HuH-7 (cell line): ENCODE data around the gene AHDC1.
A peak's percentile ranks its signal among the peaks of the same experiment; 100 is the strongest.

Experiments
- DNase-seq: peaks from one replicate; pipeline ENCODE4 v3.0.0; 2011; ENCODE audit warnings: low spot score

The AHDC1 gene

DNA sequence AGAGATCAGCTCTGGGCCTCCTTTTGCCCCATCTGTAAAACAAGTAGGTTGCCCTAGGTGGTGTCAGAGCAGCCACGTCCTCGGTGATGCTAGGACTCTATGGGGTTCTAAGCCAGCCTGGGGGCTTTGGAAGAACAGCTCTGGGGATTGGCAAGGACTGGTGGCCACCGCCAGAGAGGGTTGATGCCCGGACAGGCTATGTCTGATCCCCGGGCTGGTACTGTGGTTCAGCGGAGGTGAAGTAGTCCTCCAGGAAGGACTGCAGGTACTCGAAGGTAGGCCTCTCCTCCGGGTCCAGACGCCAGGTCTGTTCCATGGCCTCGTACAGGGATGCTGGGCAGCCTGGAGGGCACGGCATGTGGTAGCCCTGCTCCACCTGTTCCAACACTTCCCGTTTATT lies 8.8 kb upstream of the AHDC1 start:
- DNase-seq: no peak

DNA sequence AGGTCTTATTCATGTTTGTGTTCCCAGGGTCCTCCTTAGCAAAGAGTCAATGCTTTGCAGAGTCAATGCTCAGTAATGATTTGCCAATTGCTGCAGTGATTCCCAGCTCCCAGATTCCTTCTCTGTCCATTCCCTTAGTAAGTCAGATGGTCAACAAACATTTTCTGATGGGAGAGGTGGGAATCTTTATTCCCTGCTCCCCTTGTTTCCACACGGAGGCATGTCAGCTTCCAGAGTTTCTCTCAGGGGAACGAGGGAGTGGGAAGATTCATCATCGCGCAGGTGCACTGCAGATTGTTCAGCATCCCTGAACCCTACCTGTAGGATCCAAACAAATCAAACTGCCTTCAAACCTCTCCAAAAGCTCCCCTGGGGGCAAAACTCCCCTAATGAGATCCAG lies 7.5 kb upstream of the AHDC1 start:
- DNase-seq: no peak

DNA sequence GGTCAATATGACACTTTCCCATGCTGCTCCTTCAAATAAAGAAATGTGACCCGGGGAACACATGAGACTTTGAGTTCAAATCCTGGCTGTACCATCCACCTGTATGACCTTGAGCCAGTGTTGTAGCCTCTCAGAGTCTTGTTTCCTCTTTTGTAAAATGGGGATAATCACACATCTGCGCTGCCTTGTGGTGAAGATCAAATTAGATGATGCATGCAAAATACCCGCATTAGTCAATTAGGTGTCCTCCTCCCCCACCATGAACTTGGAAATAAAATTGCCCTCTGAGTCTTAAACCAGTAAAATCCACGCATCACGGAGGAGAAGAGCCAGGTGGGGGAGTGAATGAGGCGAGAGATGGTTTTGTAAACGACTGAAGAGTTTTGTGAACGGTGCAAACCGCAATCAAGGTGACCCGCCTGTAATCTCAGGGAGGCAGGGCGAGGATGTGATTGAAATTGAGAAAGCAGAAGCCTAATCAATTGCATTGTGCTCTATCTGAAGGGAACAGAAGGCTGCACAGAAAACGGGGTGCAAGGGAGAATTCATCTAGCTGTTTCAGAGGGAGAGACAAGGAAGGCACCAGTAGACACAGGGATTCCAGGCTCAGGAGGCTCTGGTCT lies 5.8 kb upstream of the AHDC1 start:
- DNase-seq: no peak

DNA sequence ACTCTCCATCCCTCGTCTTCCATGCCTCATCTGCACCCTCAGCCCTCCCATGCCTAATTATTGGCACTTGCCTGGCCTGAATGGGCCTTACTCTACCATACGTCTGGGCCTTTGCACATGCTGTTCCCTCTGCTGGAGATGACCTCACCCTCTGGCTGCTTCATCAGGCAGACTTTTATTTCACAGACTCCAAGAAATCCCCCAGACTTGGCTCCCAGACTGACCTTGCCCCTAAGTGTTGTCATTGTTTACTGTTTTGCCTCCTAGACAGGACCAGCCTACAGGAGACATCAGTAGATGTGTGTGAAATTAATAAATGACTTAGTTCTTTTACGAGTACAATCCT lies 5.2 kb upstream of the AHDC1 start:
- DNase-seq: no peak

DNA sequence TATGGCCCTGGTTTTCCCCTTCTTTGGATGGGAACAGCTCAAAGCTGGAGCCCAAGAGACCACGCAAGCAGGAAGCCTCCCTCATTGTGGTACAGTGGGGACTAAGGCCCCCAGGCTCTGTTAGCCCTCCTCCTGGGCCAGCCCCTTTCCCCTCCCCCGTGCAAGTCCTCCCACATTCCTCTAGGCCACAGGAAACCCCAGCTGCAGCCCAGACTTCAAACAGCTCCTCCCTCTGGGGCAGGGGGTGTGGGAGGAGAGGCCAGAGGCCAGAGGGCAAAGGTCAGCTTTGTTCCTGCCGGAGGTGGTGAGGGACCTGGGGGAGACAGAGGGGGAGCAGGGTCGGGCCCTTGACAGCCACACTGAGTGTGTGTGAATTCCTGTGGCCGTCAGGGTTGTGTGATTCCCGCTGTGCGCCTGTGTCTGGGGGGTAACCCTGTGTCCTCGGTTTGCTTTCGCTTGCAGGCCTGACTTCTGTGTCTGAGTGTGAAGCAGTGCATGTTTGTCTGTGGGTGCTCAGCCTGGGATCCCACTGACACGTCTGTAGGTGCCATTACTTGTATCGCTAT lies 3.4 kb upstream of the AHDC1 start:
- peak; percentile 52 for DNase-seq

DNA sequence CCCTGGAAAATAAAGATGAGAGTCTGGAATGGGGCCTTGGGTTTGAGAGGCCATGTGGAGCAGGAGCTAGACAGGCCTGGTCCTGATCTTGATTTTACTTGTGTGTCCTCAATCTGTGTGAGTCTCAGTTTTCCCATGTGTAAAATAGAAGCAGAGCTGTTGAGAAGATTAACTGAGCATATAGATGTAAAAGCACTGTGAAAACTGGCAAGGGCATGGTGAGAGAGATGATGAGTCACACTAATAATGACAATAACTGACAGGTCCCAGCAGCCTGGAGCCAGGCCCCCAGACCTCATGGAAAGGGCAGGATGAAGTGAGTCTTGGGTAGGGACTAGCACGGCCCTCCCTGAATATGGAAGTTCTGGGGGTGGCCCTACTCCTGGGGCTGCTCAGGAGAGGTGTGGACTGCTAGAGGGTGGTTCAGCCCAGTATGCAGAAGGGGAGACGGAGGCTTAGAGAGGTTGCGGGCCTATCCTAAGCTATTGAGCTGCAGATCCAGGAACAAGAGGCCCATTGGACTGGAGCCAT lies 2.8 kb upstream of the AHDC1 start:
- DNase-seq: no peak

DNA sequence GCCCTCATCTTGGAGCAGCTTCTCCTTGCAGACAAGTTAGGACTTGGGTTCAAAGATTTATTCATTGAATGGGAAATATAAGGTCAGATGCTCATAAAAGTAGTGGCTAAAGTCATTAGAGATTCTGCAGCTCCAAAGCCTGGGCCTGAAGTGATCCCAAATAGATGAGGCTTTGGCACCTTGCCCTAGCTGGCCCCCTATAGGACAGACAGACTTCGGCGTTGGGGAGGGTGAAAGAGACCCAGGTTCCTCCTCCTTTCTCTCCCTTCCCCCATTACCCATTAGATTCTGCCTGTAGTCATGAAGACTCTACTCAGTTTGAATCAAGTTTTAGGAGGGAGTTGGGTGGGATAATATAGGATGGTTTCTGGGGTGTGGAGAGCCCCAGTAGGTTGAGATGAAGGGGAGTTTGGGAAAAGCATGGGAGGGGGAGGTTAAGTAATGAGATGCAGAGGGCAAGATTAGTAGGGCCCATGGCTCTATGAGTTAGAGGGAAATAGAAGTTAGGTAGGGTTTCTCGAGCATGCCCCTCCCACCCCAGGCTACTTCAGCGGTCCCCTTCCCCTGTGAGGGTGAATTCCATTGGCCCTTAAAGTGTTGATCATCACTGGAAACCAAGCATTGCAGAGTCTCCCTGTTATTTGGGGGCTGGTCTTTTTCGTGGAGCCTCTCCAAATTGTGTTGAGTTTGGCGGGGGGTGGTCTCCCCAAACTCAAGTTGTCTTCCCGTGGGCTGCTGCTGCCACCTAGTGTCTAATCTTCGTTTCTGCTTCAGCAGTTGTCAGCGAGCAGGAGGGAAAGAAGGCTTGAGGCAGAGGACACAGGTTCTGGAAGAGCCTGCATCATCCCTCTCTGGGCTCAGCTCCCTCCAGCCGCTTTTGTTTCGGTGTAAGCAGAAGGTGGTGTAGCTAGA lies 2.1 kb upstream of the AHDC1 start:
- no peak for DNase-seq

DNA sequence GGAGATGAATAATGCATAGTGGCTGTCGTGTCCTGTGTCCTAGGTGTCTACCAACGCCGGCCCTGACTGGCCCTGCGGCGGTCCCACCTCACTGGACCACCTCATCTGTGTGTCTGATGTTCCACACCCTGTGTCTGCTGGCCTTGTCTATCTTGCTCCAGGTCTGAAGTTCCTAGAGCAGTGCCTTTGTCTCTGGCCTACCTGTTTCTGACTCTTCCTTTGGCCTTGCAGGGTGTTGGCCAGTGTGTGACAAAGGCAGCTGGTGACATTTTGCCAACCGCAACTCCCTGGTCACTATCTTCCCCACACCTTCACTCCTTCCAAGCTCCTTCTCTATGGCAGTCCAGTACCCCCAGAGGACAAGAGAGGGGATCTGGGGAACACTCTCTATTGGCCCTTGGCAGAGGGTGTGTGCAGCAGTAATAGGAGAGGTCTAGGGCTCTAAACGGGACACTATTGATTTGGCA lies 1.4 kb upstream of the AHDC1 start:
- DNase-seq: no peak

DNA sequence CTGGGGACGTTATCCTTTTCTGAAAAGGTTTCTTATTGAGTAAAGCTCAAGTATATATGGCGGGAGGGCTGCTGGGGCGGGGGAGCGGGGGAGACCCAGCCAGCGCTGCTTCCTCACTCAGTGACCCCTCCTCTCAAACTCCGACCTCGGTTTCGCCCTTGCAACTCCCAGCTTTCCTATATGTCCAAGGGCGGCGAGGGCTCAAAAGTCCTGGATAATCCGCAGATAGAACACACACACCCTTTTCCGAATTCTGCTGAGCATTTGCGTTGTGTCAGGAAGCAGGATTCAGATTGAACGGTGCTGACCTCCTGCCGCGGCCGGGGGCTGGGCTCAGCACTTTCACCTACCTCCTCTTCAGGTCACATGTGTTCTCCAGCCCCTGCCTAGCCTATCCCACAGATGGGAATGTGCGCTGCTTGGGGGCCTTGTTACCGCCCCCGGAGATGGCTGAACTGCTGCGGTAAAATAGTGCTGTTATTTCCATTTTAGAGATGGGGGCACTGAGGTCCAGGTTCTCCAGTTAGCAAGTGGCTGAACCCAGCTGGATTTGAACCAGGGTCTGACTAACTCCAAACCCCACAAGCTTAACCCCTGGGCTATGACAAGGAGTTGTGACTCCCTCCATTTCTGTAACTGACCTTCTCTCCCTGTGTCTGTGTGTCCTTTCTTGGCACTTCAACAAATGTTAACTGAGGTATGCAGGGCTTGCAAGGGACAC lies 795 bp upstream of the AHDC1 start:
- no peak for DNase-seq

DNA sequence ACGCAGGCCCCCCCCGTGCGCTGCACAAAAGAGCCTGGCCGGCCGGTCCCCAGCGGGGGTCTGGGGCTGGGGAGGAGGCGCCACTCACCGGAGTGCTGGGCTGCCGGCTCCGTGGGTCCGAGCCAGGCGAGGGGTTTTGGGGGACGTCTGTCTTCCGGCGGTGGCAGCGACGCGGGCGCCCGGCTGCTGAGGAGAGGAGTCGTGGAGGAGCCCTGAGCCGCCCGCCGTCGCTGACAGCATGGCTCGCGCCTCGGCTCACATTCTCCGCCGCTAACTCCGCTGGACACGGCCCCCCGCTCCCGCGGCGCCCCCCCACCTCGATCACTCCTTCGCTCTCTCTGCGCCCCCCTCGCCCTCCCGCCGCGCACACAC lies 649 bp downstream of the AHDC1 start:
- no peak for DNase-seq

DNA sequence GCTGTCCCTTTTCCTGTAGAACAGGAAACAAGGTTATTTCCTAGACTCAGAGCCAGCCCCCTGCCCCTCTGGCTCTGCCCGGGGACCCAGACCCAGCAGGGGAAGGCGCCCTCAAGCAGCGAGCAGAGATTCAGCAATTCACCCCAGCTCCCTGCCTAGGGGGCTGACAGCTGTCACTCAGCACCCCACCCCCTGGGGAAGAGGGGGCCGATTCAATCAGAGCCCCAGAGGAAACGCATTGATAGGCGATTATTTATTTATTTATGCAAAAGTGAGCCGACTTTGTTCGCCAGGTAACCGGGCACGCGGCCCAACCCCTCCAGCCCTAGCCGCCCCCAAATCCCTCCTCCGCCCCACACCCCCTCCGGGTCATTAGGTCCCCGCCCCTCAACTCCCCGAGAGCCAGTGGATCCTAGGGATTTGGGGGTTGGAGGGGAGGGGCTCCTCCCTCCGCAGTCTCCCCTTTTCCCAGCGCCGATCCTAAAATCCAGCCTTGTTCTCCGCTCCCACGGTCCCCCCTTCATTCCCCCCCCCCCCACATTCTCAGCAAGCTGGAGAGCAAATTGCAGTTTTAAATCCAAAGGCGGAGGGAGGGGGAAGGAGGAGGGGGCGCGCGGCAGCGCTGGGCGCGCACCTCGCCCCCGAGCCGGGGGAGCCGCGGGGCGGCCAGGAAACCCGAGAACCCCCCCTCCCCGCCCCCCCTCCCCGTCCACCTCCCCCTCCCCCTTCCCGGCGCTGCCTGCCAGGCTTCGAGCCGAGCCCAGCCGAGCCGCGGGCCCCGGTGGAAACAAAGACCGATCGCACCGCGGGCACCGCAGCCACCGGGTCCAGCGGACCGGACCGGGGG lies 1.3 kb downstream of the AHDC1 start:
- DNase-seq: peak; percentile 69

DNA sequence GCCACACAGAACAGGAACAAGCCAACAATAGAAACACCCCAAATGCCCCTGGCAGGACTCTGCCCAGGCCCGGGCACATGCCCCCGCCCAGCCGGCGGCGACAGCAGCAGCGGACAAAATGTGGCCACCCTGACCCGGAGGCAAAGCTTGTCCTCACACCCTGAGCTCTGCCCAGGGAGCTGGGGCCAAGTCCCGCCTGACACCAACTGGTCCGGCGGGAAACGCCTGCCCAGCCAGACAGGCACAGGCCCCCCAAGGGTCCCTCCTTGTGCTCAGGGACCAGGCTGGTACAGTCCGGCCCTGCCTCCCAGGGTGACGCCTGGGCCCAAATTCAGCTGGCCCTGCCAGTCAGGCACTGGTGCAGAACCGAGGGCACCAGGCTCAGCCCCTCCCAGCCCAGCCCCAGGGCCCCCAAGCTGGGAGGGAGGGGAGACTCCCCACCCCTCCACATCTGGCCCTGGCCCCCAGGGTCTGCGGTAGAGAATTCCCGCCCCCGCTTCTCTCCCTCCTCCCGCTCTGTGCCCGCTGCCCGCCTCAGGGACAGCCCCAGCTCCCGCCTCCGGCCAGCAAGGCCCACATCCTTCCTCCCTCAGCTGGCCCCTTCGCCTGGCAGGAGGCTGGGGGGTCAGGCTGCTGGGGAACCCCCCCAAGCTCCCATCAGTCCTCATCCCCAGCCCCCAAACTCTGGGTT lies 2.0 kb downstream of the AHDC1 start:
- DNase-seq: no peak

DNA sequence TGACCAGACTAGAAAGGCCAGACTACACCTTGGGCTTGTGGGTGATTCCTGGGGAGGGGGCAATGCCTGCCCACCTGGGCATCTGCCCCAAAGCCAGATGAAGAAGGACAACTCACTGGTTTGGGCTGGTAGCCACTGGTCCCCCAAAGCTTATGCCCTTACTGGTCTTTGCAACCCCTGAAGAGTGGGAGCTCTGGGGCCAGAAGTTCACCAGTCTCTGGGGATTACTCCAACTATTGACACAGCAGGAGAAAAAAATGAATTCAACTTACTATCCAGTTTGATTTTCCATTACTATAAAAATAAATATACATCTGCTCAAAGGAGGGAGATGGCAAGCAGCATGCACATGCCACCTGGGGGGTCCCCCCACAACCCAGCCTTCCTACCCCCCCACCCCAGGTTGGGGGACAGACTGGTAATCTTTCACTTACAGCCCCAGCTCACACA lies 2.6 kb downstream of the AHDC1 start:
- no peak for DNase-seq

DNA sequence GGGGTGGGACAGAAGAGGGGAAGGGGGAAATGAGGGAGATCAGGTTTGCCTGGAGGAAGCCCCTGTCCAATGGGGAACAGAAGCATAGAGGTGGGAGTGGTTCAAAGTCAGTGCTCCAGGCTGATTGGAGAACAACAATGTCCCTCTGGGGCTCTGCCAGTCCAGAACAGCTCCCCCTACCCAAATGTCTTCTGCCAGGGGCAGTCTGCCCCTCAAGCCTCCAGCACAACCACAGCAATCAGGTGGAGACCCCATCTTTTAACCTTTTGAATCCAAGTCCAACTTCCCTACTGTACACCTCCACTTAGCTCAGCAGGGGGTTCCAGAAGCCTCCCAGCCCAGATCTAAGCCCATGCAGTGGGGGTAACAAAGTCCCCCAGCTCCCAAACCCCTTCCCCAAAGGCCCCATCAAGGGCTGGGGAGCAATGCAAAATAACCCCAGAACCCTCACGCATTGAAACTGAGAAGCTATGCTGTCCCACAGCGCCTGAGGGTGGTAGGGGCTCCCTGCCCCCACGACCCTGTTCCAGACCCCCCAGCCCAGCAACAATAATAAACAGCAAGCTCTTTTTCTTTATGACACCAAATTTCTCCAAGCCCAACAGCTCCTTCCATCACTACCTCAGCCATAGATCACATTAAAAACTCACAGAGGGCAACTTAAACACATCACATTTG lies 3.3 kb downstream of the AHDC1 start:
- DNase-seq: no peak

DNA sequence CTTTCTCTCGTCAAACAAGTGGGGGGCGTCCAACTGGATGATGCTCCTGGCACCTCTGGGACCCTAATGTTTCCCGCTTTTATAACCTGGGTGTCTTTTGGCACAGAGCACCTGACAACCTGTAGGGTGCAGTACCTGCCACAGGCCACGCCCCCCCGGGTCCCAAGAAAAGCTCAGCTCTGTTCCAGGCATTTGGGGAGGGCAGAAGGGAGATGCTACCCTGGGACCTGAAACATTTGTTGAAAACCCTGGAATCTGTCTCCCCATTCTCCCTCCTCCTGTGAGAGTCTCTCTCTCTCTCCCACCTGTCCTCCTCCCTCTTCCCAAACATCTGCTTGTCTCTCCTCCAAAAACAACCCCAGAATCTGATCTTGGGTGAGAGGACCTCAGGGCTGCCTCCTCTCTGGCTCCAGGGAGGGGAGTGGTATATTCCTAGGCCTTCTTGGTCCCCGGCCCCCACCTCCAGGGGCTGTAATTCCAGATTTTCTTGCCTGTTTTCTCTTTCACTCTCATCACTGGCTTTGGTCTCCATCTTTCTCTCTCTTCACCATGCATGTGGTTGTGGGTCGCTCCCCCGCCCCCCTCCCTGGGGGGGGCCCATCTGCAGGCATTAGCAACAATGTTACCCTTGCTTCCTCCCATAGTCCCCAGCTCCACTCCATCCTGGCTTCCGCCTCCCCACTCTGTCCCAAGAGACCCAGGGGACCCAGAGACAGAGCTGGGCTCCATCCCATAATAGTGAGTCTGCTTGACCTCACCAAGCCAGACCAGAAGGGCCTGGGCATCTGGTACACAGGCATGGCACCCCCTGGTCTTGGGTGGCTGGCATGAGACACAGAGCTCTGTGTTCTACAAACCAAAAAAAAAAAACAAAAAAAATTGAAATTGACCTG lies 4.1 kb downstream of the AHDC1 start:
- no peak for DNase-seq

DNA sequence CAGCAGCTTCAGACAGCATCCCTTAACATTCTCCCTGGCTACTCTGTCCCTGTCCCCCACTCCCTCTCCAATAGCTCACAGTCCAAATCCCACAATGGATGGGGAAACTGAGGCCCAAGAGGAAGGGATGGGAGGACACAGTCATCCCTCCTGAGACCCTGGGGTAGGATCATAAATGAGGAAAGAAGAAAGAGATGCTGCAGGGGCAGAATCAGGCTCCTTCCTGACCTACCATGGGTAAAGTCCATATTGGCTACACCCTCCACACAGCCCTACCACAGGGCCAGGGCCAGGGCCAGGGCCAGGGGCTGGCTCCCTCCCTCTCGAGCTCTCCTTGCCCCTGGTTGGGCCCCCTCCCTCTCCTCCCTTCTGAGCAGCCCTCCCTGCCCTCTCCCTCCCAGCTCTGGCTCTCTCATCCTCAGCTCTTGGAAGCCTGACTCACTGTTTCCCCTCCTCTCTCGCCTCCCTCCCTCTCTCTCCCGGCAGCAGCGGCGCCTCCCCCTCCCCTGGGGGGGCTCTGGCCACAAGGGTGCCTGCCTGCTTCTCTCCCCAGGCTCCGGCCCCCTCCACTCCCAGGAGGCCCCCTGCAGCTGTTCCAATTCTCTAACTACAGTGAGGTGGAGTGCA lies 4.9 kb downstream of the AHDC1 start:
- no peak for DNase-seq

DNA sequence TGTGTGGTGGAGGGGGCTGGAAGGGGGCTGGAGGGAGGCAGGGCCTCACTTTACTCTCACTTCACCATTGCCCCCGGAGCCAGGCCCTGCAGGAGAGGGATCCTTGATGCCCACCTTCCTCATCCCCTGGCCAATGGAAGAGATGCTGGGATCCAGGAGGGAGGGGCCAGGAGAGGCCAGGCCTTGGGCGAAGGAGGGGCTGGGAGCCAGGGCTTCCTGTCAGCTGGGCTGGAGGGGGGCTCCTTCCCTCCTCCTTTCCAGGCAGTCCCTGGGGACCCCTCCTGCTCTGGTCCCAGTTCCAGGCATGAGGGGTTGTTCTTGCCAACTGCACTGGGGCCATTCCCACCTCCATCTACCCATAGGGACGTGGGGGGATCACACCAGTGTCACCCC lies 5.7 kb downstream of the AHDC1 start:
- DNase-seq: no peak

DNA sequence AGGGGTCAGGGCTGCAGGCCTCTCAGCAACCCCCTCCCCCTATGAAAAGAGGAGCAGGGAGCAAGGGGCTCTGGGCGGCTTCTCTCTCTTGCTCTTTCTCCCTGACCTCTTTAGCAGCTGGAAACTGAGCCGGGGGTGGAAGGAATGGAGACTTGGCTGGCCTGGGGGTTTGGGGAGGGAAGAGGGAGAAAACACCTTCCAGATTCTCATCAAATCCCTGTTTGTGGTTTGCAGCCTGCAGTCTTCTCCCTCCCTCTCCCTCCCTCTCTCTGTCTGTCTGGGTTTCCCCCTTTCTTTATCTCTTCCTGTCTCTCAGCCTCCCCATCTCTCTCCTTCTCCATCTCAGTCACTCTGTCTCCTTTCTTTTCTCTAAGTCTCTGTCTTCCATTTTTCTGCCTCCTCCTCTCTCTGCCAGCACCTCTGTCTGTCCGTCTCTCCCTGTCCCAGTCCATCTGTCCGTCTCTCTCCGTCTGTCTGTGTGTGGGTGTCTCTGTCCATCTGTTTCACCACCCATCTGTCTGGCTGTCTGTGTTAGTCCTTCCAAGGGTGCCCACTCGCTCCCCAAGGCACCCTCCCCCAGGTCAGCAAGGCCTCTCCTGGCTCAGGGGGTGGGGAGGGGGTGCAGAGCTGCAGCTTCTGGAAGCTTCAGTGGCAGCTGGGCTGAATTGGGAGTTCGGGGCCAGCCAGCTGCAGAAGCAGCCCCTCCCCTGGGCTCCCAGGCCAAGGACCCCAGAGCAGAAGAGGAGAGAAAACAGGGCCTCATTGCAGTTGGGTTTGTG lies 6.2 kb downstream of the AHDC1 start:
- DNase-seq: no peak
